Measurements from ENCODE around the gene HYAL2. TPM values are rescaled to one million over a fixed set of nuclear protein-coding genes. Genes with fewer than 3 reads are reported as not detected.

Gene HYAL2
- total RNA-seq, result 10 to 100 TPM; 25.1 to 94.0 (median 35.2) TPM
- polyA plus RNA-seq, result 100 to 1,000 TPM in 1 of 2 donors, 10 to 100 TPM in 1; 86.5 to 135 TPM
- long read RNA-seq, donor 1, full-length matches to known transcripts, result 92 of 101 reads
- long read RNA-seq, donor 1, partial matches to known transcripts, result 7 of 101 reads
- long read RNA-seq, donor 1, other reads (novel, unspliced or antisense), result 2 of 101 reads
- long read RNA-seq, donor 2, full-length matches to known transcripts, result 73 of 83 reads
- long read RNA-seq, donor 2, partial matches to known transcripts, result 4 of 83 reads
- long read RNA-seq, donor 2, other reads (novel, unspliced or antisense), result 6 of 83 reads
- long read RNA-seq, donor 3, full-length matches to known transcripts, result 765 of 792 reads
- long read RNA-seq, donor 3, partial matches to known transcripts, result 4 of 792 reads
- long read RNA-seq, donor 3, other reads (novel, unspliced or antisense), result 23 of 792 reads

- H3K9me3 ChIP-seq, result no peaks in the 10 kb centered on the region
- peak within 1 kb of the TSS; percentile 91 to 99 (median 97) for H3K27ac ChIP-seq
- WGBS, 2 donors, result 33 to 43% methylated on average over 31 of the region's 31 CpGs
- TF ChIP-seq CTCF (IDR thresholded peaks at IDR 0.05), result no peak
- H3K27me3 ChIP-seq, result no peaks in the 10 kb centered on the region
- H3K4me3 ChIP-seq, result peak within 1 kb of the TSS; percentile 57 to 88 (median 80)
- peak; percentile 1 to 46 (median 32) for ATAC-seq
- peak; percentile 82 to 87 for DNase-seq
- H3K4me1 ChIP-seq, result peaks cover 32 to 90% (median 74%) of the 10 kb centered on the region in 9 donors
- intact Hi-C loops (cut with DNase I), result loop anchor here in 4 of 10 donors (5.0 to 10.0 kb wide), 4 partner anchors 50 to 85 kb away; partner anchors contain the start of genes GNAI2 (in 1 of the 4) and SEMA3B (in 1 of the 4)
- H3K36me3 ChIP-seq, result peaks cover 0 to 48% (median 23%) of the 10 kb centered on the region in 9 donors
Measured at GRCh38 chr3:50322386-50323091, at the start of gene HYAL2. TSS of gene HYAL2 (minus strand) at chr3:50322745. CDS start at chr3:50320489, 2,256 bp downstream.

- no peak for TF ChIP-seq CTCF (IDR thresholded peaks at IDR 0.05)
- WGBS, 2 donors, result 81 to 89% methylated on average over 3 of the region's 3 CpGs
- no peak for ATAC-seq
Measured at GRCh38 chr3:50371133-50371685, 48.7 kb upstream of the HYAL2 start.

GRCh38 chr3:50370594-50370993 is 48.0 kb upstream of the HYAL2 start:
- TF ChIP-seq CTCF (IDR thresholded peaks at IDR 0.05), result peak in 2 of 9 donors; percentile 23 to 30
- WGBS, 2 donors, result 52 to 53% methylated on average over 14 of the region's 14 CpGs
- ATAC-seq (peak in 1 of 8 donors; percentile 13), DNase-seq (no peak)
- Histone ChIP-seq H3K27ac (no peak overlapping the region), H3K4me1 (peaks cover 0 to 4% (median 0%) of the 10 kb centered on the region in 9 donors), H3K27me3 (peaks cover 0 to 3% (median 0%) of the 10 kb centered on the region in 7 donors), H3K4me3 (no peak overlapping the region), H3K9me3 (no peaks in the 10 kb centered on the region), H3K36me3 (no peaks in the 10 kb centered on the region)
- intact Hi-C loops (cut with DNase I), result loop anchor here in 3 of 10 donors (5.0 to 10.0 kb wide), 3 partner anchors 164 to 174 kb away; no protein-coding TSS in a partner anchor

More at GRCh38 chr3:50371133-50371685, 48.7 kb upstream of the HYAL2 start:
- no peaks in the 10 kb centered on the region for H3K4me1 ChIP-seq
- H3K27me3 ChIP-seq, result no peaks in the 10 kb centered on the region
- H3K9me3 ChIP-seq, result no peaks in the 10 kb centered on the region
- intact Hi-C loops (cut with DNase I), result loop anchor here in 3 of 10 donors (5.0 to 10.0 kb wide), 3 partner anchors 164 to 174 kb away; no protein-coding TSS in a partner anchor
- DNase-seq, result no peak
- H3K4me3 ChIP-seq, result no peak overlapping the region
- H3K27ac ChIP-seq, result no peak overlapping the region
- no peaks in the 10 kb centered on the region for H3K36me3 ChIP-seq

All from heart right ventricle (tissue), 16 donors.